WTC11 (cell line): ENCODE data around the gene POLDIP3. TPM values are rescaled to one million over a fixed set of nuclear protein-coding genes. Genes with fewer than 3 reads are reported as not detected.
A peak's percentile ranks its signal among the peaks of the same experiment; 100 is the strongest.

Experiments used
- AFF4 ChIP-seq: sonication (generic); formaldehyde crosslinking; IDR thresholded peaks from 2 replicates; pipeline ENCODE4 v1.8.1; 2023; ENCODE audit warnings: mild to moderate bottlenecking, missing genetic modification reagents, borderline replicate concordance
- FOXK1 ChIP-seq: sonication (generic); formaldehyde crosslinking; IDR thresholded peaks from 2 replicates; pipeline ENCODE4 v1.8.0; 2022; ENCODE audit warnings: mild to moderate bottlenecking, moderate library complexity, missing genetic modification reagents
- FOXP1 ChIP-seq: sonication (generic); formaldehyde crosslinking; IDR thresholded peaks from 2 replicates; pipeline ENCODE4 v1.8.0; 2022; ENCODE audit warnings: missing genetic modification reagents, mild to moderate bottlenecking, moderate library complexity, borderline replicate concordance
- GABPB1 ChIP-seq: sonication (generic); formaldehyde crosslinking; IDR thresholded peaks from 2 replicates; pipeline ENCODE4 v1.8.1; 2023; ENCODE audit warnings: mild to moderate bottlenecking, missing genetic modification reagents
- JUN ChIP-seq: sonication (generic); formaldehyde crosslinking; IDR thresholded peaks from 2 replicates; pipeline ENCODE4 v1.8.0; 2023; ENCODE audit warnings: mild to moderate bottlenecking, missing genetic modification reagents
- NR2C2 ChIP-seq: sonication (generic); formaldehyde crosslinking; IDR thresholded peaks from 2 replicates; pipeline ENCODE4 v1.8.0; 2022; ENCODE audit warnings: mild to moderate bottlenecking, missing genetic modification reagents
- PRDM15 ChIP-seq: sonication (generic); formaldehyde crosslinking; IDR thresholded peaks from 2 replicates; pipeline ENCODE4 v1.8.0; 2022; ENCODE audit warnings: missing genetic modification reagents
- SOX15 ChIP-seq: fragments of 250-450 bp; sonication (Bioruptor Pico); IDR thresholded peaks from 2 replicates; pipeline ENCODE4 v1.9.0; 2021; ENCODE audit warnings: mild to moderate bottlenecking
- ZNF138 ChIP-seq: sonication (generic); formaldehyde crosslinking; conservative IDR thresholded peaks from 2 replicates; pipeline ENCODE4 v1.8.1; 2022; ENCODE audit warnings: mild to moderate bottlenecking, moderate library complexity, missing genetic modification reagents
- ZNF263 ChIP-seq: sonication (generic); formaldehyde crosslinking; IDR thresholded peaks from 2 replicates; pipeline ENCODE4 v1.8.1; 2022; ENCODE audit warnings: low read depth, mild to moderate bottlenecking, moderate library complexity, missing genetic modification reagents
- ZNF423 ChIP-seq: fragments of 250-450 bp; sonication (Bioruptor Pico); IDR thresholded peaks from 2 replicates; pipeline ENCODE4 v2.1.2; 2022; ENCODE audit warnings: mild to moderate bottlenecking, moderate library complexity
- ZNF532 ChIP-seq: fragments of 250-450 bp; sonication (Bioruptor Pico); IDR thresholded peaks from 2 replicates; pipeline ENCODE4 v1.9.0; 2021; ENCODE audit warnings: mild to moderate bottlenecking, borderline replicate concordance
- ZSCAN18 ChIP-seq: fragments of 250-450 bp; sonication (Bioruptor Pico); IDR thresholded peaks from 2 replicates; pipeline ENCODE4 v2.1.2; 2022; ENCODE audit warnings: mild to moderate bottlenecking, moderate library complexity
- total RNA-seq: library from RNA; stranded (reverse); gene quantifications from 3 replicates; pipeline ENCODE4 v1.2.3, GENCODE V29; 2021
- TF ChIP-seq, protein P1 (sequence below): sonication (generic); formaldehyde crosslinking; IDR thresholded peaks from 2 replicates; pipeline ENCODE4 v1.8.0; 2023; ENCODE audit warnings: mild to moderate bottlenecking, missing genetic modification reagents
- TF ChIP-seq, protein P2 (sequence below): fragments of 250-450 bp; sonication (Bioruptor Pico); IDR thresholded peaks from 2 replicates; pipeline ENCODE4 v1.9.0; 2021; ENCODE audit warnings: mild to moderate bottlenecking
- TF ChIP-seq, protein P3 (sequence below): sonication (generic); formaldehyde crosslinking; IDR thresholded peaks from 2 replicates; pipeline ENCODE4 v1.8.1; 2023; ENCODE audit warnings: mild to moderate bottlenecking, moderate library complexity, missing genetic modification reagents
- TF ChIP-seq, protein P4 (sequence below): fragments of 250-450 bp; sonication (Bioruptor Pico); IDR thresholded peaks from 2 replicates; pipeline ENCODE4 v1.8.0; 2021; ENCODE audit warnings: mild to moderate bottlenecking

Gene POLDIP3
- total RNA-seq, 1 experiment from 2014 or later: 73.2 TPM

GRCh38 chr22:42615092-42615859 lies 593 bp upstream of the POLDIP3 start (continued):
- TF ChIP-seq, protein P1, sequence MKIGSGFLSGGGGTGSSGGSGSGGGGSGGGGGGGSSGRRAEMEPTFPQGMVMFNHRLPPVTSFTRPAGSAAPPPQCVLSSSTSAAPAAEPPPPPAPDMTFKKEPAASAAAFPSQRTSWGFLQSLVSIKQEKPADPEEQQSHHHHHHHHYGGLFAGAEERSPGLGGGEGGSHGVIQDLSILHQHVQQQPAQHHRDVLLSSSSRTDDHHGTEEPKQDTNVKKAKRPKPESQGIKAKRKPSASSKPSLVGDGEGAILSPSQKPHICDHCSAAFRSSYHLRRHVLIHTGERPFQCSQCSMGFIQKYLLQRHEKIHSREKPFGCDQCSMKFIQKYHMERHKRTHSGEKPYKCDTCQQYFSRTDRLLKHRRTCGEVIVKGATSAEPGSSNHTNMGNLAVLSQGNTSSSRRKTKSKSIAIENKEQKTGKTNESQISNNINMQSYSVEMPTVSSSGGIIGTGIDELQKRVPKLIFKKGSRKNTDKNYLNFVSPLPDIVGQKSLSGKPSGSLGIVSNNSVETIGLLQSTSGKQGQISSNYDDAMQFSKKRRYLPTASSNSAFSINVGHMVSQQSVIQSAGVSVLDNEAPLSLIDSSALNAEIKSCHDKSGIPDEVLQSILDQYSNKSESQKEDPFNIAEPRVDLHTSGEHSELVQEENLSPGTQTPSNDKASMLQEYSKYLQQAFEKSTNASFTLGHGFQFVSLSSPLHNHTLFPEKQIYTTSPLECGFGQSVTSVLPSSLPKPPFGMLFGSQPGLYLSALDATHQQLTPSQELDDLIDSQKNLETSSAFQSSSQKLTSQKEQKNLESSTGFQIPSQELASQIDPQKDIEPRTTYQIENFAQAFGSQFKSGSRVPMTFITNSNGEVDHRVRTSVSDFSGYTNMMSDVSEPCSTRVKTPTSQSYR (CRISPR knock-in tag): peak; percentile 81; the same call in 1 of the 2 replicates
- peak; percentile 93 for TF ChIP-seq SOX15 (CRISPR knock-in tag)
- TF ChIP-seq FOXK1: peak; percentile 94
- peak; percentile 30; the same call in 1 of the 2 replicates for TF ChIP-seq ZSCAN18 (CRISPR knock-in tag)
- peak; percentile 68 for TF ChIP-seq ZNF423 (CRISPR knock-in tag)
- peak; percentile 69 for TF ChIP-seq ZNF263 (CRISPR knock-in tag)
- TF ChIP-seq PRDM15 (CRISPR knock-in tag): no peak
- peak; percentile 100 for TF ChIP-seq ZNF532 (CRISPR knock-in tag)
- TF ChIP-seq FOXP1: peak; percentile 91
- peak; percentile 73 for TF ChIP-seq GABPB1 (CRISPR knock-in tag)
- TF ChIP-seq NR2C2 (CRISPR knock-in tag): peak; percentile 68; the same call in 1 of the 2 replicates
- peak; percentile 78; the same call in 1 of the 2 replicates for TF ChIP-seq ZNF138 (CRISPR knock-in tag)
- TF ChIP-seq JUN (CRISPR knock-in tag): peak; percentile 95
- TF ChIP-seq, protein P2, sequence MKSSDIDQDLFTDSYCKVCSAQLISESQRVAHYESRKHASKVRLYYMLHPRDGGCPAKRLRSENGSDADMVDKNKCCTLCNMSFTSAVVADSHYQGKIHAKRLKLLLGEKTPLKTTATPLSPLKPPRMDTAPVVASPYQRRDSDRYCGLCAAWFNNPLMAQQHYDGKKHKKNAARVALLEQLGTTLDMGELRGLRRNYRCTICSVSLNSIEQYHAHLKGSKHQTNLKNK (CRISPR knock-in tag): peak; percentile 92
- peak; percentile 96; the same call in 1 of the 2 replicates for TF ChIP-seq AFF4 (CRISPR knock-in tag)
- TF ChIP-seq, protein P3, sequence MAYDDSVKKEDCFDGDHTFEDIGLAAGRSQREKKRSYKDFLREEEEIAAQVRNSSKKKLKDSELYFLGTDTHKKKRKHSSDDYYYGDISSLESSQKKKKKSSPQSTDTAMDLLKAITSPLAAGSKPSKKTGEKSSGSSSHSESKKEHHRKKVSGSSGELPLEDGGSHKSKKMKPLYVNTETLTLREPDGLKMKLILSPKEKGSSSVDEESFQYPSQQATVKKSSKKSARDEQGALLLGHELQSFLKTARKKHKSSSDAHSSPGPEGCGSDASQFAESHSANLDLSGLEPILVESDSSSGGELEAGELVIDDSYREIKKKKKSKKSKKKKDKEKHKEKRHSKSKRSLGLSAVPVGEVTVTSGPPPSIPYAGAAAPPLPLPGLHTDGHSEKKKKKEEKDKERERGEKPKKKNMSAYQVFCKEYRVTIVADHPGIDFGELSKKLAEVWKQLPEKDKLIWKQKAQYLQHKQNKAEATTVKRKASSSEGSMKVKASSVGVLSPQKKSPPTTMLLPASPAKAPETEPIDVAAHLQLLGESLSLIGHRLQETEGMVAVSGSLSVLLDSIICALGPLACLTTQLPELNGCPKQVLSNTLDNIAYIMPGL (CRISPR knock-in tag): peak; percentile 82
- TF ChIP-seq, protein P4, sequence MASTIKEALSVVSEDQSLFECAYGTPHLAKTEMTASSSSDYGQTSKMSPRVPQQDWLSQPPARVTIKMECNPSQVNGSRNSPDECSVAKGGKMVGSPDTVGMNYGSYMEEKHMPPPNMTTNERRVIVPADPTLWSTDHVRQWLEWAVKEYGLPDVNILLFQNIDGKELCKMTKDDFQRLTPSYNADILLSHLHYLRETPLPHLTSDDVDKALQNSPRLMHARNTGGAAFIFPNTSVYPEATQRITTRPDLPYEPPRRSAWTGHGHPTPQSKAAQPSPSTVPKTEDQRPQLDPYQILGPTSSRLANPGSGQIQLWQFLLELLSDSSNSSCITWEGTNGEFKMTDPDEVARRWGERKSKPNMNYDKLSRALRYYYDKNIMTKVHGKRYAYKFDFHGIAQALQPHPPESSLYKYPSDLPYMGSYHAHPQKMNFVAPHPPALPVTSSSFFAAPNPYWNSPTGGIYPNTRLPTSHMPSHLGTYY (CRISPR knock-in tag): peak; percentile 99
